Measurements from ENCODE around the gene EID3.

EID3 gene

GRCh38 chr12:104340925-104341611, 37.5 kb downstream of the EID3 start:
- DNase-seq = no peak

DNA sequence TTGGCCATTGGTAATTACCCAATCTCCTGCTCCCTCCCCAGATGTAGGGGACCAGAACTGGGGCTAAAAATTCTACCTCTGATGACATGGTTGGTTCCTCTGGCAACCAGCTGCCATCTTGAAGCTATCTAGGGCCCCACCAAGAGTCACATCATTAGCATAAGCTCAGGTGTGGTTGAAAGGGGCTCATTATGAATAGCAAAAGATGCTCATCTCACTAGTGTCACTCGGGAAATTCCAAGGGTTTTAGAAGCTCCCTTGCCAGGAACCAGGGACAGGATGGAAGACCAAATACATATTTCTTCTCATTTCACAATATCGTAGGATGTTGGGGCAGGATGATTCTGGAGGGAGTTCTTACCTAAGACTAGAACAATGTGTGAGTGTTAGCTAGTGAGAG, 38.6 kb downstream of the EID3 start:
- no peak for DNase-seq

- no peak for DNase-seq
Measured at GRCh38 chr12:104342635-104343249, 39.2 kb downstream of the EID3 start.

GRCh38 chr12:104344682-104345081, 41.1 kb downstream of the EID3 start:
- no peak for DNase-seq

- DNase-seq = no peak
Measured at GRCh38 chr12:104345234-104346066, 41.9 kb downstream of the EID3 start.

DNA sequence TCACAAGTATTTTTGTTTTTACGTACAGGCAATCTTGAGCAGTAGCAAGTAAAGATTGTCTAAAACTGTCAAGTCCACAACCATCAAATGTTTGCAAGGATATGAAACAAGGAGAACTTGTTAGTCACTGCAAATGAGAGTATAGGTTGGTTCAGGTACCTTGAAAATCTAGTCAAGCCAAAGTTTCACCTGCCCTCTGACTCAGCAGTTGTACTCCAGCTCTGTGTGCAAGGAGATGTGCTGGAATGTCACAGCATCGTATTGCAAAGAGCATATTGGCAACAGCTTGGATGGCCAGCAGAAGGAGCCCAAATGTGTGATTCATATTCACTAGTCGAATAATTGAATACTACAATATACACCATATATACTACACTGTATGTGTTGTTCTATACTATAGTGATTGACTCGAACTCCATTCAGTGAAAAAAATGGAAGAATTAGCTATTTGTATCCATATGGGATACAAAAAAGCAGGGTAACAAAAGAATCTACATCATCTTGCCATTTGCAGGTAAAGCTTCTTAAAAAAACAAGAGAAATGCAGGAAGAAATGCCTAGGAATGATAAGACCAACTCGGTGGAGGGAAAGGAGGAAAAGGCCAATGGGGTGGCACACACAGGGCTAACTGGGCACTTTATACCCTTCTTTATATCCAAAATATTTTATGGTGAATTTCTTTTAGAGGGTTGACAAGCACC, 44.0 kb downstream of the EID3 start:
- no peak for DNase-seq

- DNase-seq = no peak
Measured at GRCh38 chr12:104348283-104348993, 44.9 kb downstream of the EID3 start.

DNA sequence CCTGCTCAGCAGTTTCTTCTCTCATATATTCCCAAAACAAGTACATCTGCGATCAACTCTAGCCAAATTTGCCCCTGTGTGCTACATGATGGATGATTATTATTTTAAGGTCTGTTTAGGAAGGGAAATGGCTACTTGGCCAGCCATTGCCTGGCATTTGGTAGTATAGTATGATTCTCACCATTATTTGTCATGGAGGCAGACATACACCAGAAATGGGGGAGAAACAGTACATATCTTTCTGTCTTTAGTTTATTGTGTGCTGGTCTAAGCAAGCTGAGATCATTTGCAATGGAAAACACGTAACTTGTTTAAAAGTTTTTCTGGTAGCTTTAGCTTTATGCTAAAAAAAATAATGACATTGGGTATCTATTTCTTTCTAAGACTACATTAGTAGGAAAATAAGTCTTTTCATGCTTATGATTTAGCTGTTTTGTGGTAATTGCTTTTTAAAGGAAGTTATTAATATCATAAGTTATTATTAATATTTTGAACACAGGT, 45.5 kb downstream of the EID3 start:
- DNase-seq = no peak

DNA sequence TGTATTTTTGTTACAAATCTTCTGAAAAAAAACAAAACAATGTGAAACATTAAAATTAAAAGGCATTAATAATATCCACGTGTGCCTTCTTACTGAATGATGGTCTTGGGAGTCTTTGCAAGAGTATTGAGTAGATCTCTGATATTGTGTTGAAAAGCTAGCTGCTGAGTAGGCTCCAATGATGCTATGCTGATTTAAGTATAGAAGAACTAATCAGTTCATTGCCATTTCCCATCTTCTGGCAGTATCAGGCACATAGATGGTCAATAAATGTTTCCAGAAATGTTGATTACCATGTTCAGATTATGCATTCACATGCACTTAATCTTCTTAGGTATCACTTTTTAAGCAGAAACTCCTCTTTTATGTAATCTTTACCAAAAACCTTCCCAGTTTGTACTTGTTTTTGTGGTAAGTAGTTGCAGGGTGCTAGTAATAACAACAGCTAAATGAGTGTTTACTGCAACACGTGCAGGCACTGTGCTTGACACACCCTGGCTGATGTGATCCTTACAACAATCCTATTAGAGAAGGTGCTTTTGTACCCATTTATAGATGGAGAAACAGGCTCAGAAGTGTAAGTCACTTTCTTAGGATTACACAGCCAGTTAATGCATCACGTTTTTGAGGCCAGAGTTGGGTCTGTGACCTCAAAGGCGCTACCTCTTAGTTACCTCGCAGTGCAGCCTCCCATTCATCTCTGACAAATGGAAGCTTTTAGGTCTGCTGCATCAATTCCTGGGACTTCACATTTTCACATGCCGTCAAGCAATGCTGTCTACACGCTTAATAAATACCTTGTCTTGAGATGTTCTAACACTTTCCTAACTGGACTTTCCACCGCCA, 46.9 kb downstream of the EID3 start:
- no peak for DNase-seq

DNA sequence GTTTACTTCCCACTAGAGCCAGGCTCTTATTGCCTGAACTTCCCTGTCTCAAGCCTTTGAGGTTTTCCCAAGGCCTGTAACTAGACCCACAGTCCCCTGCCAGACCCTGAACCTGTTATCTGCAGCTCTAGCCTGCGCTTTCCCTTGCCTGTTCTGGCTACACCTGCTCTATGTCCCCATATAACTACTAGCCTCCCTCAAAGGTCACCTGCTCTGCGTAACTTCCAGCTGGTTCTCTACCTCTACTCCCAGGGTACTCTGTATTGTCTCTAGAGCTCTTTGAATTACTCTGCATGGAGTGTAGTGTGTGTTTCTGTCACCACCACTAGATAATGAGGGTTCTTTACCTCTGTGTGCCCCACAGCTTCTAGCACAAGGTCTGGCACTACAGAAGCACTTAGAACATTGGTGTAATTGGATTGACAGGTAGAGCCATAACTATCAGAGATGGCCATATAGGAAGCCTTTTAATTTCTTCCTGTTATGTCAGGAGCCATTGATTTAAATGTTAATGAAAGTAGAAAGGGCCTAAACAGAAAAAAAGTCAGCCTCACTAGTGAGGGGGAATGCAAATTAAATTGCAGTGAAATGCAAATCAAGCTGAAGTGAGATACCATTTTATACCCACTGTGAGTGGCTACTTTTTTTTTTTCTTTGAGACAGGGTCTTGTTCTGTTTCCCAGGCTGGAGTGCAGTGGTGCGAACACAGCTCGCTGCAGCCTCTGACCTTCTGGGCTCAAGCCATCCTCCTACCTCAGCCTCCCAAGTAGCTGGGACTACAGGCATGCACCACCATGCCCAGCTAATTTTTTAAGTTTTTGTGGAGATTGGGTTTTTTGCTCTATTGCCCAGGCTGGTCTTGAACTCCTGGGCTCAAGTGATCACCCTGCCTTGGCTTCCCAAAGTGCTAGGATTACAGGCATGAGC, 47.8 kb downstream of the EID3 start:
- no peak for DNase-seq

DNA sequence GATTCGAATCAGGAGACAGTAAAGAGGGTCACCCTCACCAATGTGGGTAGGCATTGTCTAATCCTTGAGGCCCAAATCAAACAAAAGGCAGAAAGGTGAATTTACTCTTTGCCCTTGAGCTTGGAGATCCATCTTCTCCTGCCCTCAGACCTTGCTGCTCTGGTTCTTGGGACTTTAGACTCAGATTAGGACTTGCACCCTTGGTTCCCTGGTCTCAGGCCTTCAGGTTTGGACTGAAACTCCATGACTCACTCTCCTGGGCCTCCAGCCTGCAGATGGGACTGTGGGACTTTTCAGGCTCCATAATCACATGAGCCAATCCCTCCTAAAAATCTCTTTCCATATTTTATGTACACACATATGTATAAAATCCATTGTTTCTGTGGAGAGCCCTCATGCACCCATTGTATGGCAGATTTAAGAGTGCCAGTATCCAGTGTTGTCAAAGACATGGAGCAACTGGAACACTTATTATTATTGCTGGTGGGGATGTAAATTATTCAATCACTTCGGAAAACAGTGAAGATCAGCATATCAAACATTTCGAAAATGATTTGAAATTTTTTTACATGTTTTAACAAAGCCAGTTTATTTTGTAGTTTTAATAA, 48.7 kb downstream of the EID3 start:
- no peak for DNase-seq

GRCh38 chr12:104353012-104353981, 49.8 kb downstream of the EID3 start:
- DNase-seq = no peak

DNA sequence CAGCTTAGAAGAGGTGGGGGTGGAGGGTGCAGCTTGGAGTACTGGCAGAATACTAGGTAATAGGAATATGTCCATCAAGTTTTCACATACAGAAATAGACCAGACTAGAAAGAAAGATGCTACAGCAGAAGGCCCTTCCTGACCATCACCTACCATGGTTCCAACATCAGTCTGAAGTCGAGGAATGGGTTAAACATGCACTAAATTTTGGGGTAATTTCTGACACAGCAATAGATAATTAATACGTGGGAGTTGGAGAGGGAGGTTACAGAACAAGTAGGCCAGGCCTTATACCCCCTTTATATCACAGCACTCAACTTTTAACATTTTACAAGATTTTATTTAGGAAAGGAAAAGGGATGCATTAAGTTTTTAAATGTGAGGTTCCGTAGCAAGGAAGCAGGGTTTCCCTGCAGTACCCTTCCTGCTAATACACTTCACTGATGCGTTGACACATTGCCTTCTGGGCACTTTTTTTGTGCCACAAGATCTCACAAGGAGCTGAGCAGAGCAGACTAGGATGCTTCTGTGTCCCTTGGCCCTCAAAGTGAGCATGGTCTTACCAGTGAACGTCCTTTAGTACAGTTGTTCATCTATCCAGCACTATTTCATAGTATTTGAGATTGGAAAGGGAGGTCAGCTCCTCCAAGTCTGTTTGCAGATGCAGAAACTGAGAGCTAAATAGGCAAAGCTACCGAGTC, 50.8 kb downstream of the EID3 start:
- no peak for DNase-seq

Data from CD4-positive, alpha-beta T cell treated with Interleukin-17A for 4 hours (primary cell).